Panc1 (cell line): ENCODE measurements around the gene CDH13. TPM values are rescaled to one million over a fixed set of nuclear protein-coding genes. Genes with fewer than 3 reads are reported as not detected.

Experiments used
- ATAC-seq: fragments of 200-7000 bp; cut with Tn5 transposase; 2 replicates; pipeline ENCODE4 v1.9.1; 2020; ENCODE audit warnings: mild to moderate bottlenecking, moderate library complexity
- BruUV-seq: library from RNA; stranded (reverse); fragments of 400-500 nt; replicated peaks from 2 replicates; lab custom pipeline; 2021; lab: Mats Ljungman, UMichigan
- CTCF ChIA-PET: fragments of 300-600 bp; sonication (Branson Sonifier 250); formaldehyde crosslinking; loops from one replicate; lab custom pipeline; 2022; ENCODE audit warnings: antibody characterized with exemption; lab: Charles Lee
- POLR2A ChIA-PET: fragments of 300-600 bp; sonication (Branson Sonifier 250); formaldehyde crosslinking; loops from one replicate; lab custom pipeline; 2022; ENCODE audit warnings: antibody characterized with exemption; lab: Charles Lee
- DNase-seq: peaks from one replicate; pipeline ENCODE4 v3.0.0-alpha.2; 2010; ENCODE audit warnings: low read depth, low spot score
- H3K27ac ChIP-seq: 2 replicates; pipeline ENCODE4 v1.5.1; 2011; ENCODE audit warnings: mild to moderate bottlenecking, low read length, inconsistent platforms
- H3K27me3 ChIP-seq: fragments of 200-500 bp; sonication (Bioruptor generic); 2 replicates; pipeline ENCODE4 v1.6.0; 2014; ENCODE audit warnings: low read length, inconsistent platforms; ENCODE audit not compliant: control insufficient read depth, insufficient read depth
- H3K36me3 ChIP-seq: fragments of 200-500 bp; sonication (Bioruptor generic); 2 replicates; pipeline ENCODE4 v1.5.1; 2014; ENCODE audit warnings: inconsistent platforms, mild to moderate bottlenecking, low read length, moderate library complexity; ENCODE audit not compliant: control insufficient read depth, insufficient read depth
- H3K4me1 ChIP-seq: 2 replicates; pipeline ENCODE4 v1.5.1; 2011; ENCODE audit warnings: inconsistent platforms, mild to moderate bottlenecking, low read length, moderate library complexity; ENCODE audit not compliant: control insufficient read depth, insufficient read depth
- H3K4me3 ChIP-seq, 2 experiments: 2 replicates each; pipeline ENCODE4 v1.5.1; 2011 to 2012; ENCODE audit warnings: low read depth in 2 of 2, low read length in 2 of 2, mild to moderate bottlenecking in 2 of 2, inconsistent platforms in 1 of 2, moderate library complexity in 1 of 2
- H3K9me3 ChIP-seq: fragments of 200-500 bp; sonication (Bioruptor generic); 2 replicates; pipeline ENCODE4 v1.5.1; 2014; ENCODE audit warnings: low read depth, mild to moderate bottlenecking, inconsistent platforms, low read length, moderate library complexity; ENCODE audit not compliant: control insufficient read depth, insufficient read depth
- CTCF ChIP-seq: fragments of 450-650 bp; IDR thresholded peaks from 2 replicates; pipeline ENCODE4 v1.5.1; 2017; ENCODE audit warnings: mild to moderate bottlenecking
- POLR2AphosphoS5 ChIP-seq: IDR thresholded peaks from 2 replicates; pipeline ENCODE4 v1.6.1; 2012; ENCODE audit warnings: mild to moderate bottlenecking, low read depth, low read length, moderate library complexity
- REST ChIP-seq, 2 experiments: IDR thresholded peaks; 2 replicates each; pipeline ENCODE4 v1.6.1; 2011 to 2012; ENCODE audit warnings: low read depth in 2 of 2, control low read depth in 1 of 2, low read length in 1 of 2, mild to moderate bottlenecking in 1 of 2, moderate library complexity in 1 of 2; ENCODE audit not compliant: insufficient read depth in 1 of 2
- SIN3A ChIP-seq: IDR thresholded peaks from 2 replicates; pipeline ENCODE4 v1.6.1; 2012; ENCODE audit warnings: low read depth, mild to moderate bottlenecking, low read length, moderate library complexity, borderline replicate concordance; ENCODE audit not compliant: insufficient read depth
- TCF7L2 ChIP-seq: IDR thresholded peaks from 2 replicates; pipeline ENCODE4 v1.6.1; 2011; ENCODE audit warnings: mild to moderate bottlenecking, low read depth, low read length, inconsistent platforms
- in situ Hi-C: cut with HindIII; loops from 2 replicates; pipeline ENCODE4 v1.10.0; 2016; ENCODE audit warnings: low sequenced_read_pairs, low pct_unique_long_range_greater_than_20kb
- intact Hi-C: fragments of 100-400 bp; cut with micrococcal nuclease; formaldehyde crosslinking; loops from one replicate; pipeline ENCODE4 v1.10.0; 2022; ENCODE audit not compliant: unreplicated experiment
- total RNA-seq: library from RNA; stranded (reverse); gene quantifications from one replicate; pipeline ENCODE4 v1.2.1, GENCODE V29; 2021; ENCODE audit not compliant: unreplicated experiment

CDH13 gene
- total RNA-seq, 1 experiment from 2014 or later = not detected

- ChIA-PET CTCF (no interaction called here), POLR2A (no interaction called here)
- Histone ChIP-seq H3K36me3 (no peaks in the 10 kb centered on the region), H3K4me1 (no peaks in the 10 kb centered on the region), H3K27ac (no peak overlapping the region), H3K9me3 (no peaks in the 10 kb centered on the region), H3K4me3 (no peak overlapping the region), H3K27me3 (no peaks in the 10 kb centered on the region)
- in situ Hi-C loops = no loop called here
- TF ChIP-seq SIN3A = no peak
- TF ChIP-seq CTCF = no peak
- no peak for TF ChIP-seq TCF7L2
- no peak for TF ChIP-seq POLR2AphosphoS5
- TF ChIP-seq REST (IDR thresholded peaks at IDR 0.05; ENCODE audit: insufficient read depth in 1 of 2, low read depth in 2 of 2, low read length in 1 of 2) = no peak
- DNase-seq = no peak
- intact Hi-C loops = no loop called here
- ATAC-seq = no peak
- no TSS peak for BruUV-seq
Observed at GRCh38 chr16:83648347-83648746, 1021.6 kb downstream of the CDH13 start.

GRCh38 chr16:83651871-83652270 is 1025.1 kb downstream of the CDH13 start:
- BruUV-seq = no TSS peak

More at GRCh38 chr16:83651871-83652270, 1025.1 kb downstream of the CDH13 start:
- Histone ChIP-seq H3K27me3 (no peaks in the 10 kb centered on the region), H3K27ac (no peak overlapping the region), H3K4me3 (no peak overlapping the region), H3K9me3 (no peaks in the 10 kb centered on the region), H3K4me1 (no peaks in the 10 kb centered on the region), H3K36me3 (no peaks in the 10 kb centered on the region)
- no peak for TF ChIP-seq POLR2AphosphoS5
- TF ChIP-seq TCF7L2 = no peak
- TF ChIP-seq SIN3A = no peak
- no peak for TF ChIP-seq CTCF
- no peak for TF ChIP-seq REST (IDR thresholded peaks at IDR 0.05; ENCODE audit: insufficient read depth in 1 of 2, low read depth in 2 of 2, low read length in 1 of 2)
- in situ Hi-C loops = no loop called here
- DNase-seq (no peak), ATAC-seq (no peak)
- POLR2A ChIA-PET = no interaction called here
- intact Hi-C loops = no loop called here
- CTCF ChIA-PET = no interaction called here
